HEK293 (cell line): ENCODE measurements around the gene DENND1A.

Experiments
- CTCF ChIP-seq: fragments of 450-650 bp; formaldehyde crosslinking; IDR thresholded peaks from 2 replicates; pipeline ENCODE4 v1.5.1; 2016; ENCODE audit warnings: missing biosample characterization, missing genetic modification characterization
- ZBTB1 ChIP-seq: fragments of 450-650 bp; formaldehyde crosslinking; IDR thresholded peaks from 2 replicates; pipeline ENCODE4 v1.5.1; 2016; ENCODE audit warnings: missing biosample characterization, missing genetic modification characterization
- ZBTB11 ChIP-seq: fragments of 450-650 bp; formaldehyde crosslinking; conservative IDR thresholded peaks from 2 replicates; pipeline ENCODE4 v1.5.1; 2016; ENCODE audit warnings: low read depth, missing biosample characterization, missing genetic modification characterization
- ZNF138 ChIP-seq: fragments of 450-650 bp; formaldehyde crosslinking; IDR thresholded peaks from 2 replicates; pipeline ENCODE4 v1.5.1; 2016; ENCODE audit warnings: missing biosample characterization, missing genetic modification characterization, borderline replicate concordance
- ZNF311 ChIP-seq: fragments of 450-650 bp; formaldehyde crosslinking; IDR thresholded peaks from 2 replicates; pipeline ENCODE4 v1.5.1; 2017; ENCODE audit warnings: missing biosample characterization, missing genetic modification characterization, borderline replicate concordance

GRCh38 chr9:123586275-123586674, 343.7 kb downstream of the DENND1A start:
- TF ChIP-seq CTCF (tag by site-specific recombination), result no peak
- no peak for TF ChIP-seq ZNF138 (tag by site-specific recombination)
- TF ChIP-seq ZBTB11 (tag by site-specific recombination), result no peak
- no peak for TF ChIP-seq ZBTB1
- no peak for TF ChIP-seq ZNF311 (tag by site-specific recombination)
